GM12875 (cell line): ENCODE measurements around the gene NOSTRIN.

Experiments
- H3K4me3 ChIP-seq: one replicate; pipeline ENCODE4 v1.5.1; 2011; ENCODE audit warnings: low read depth, low read length, control low read depth
- CTCF ChIP-seq: IDR thresholded peaks from 2 replicates; pipeline ENCODE4 v1.5.1; 2011; ENCODE audit warnings: low read depth, mild to moderate bottlenecking, control low read depth, inconsistent platforms, low read length, moderate library complexity, borderline replicate concordance; ENCODE audit not compliant: insufficient read depth

The NOSTRIN gene

GRCh38 chr2:168819050-168819715 is 16.7 kb downstream of the NOSTRIN start:
- no peak for TF ChIP-seq CTCF
- no peak overlapping the region for H3K4me3 ChIP-seq

GRCh38 chr2:168819829-168820489 is 17.5 kb downstream of the NOSTRIN start:
- TF ChIP-seq CTCF, result no peak

GRCh38 chr2:168821577-168821976 is 19.1 kb downstream of the NOSTRIN start:
- no peak for TF ChIP-seq CTCF
- no peak overlapping the region for H3K4me3 ChIP-seq

More at GRCh38 chr2:168819829-168820489, 17.5 kb downstream of the NOSTRIN start:
- no peak overlapping the region for H3K4me3 ChIP-seq

GRCh38 chr2:168821992-168822391 is 19.6 kb downstream of the NOSTRIN start:
- no peak for TF ChIP-seq CTCF
- no peak overlapping the region for H3K4me3 ChIP-seq

GRCh38 chr2:168825126-168825525 is 22.7 kb downstream of the NOSTRIN start:
- H3K4me3 ChIP-seq, result no peak overlapping the region
- no peak for TF ChIP-seq CTCF

GRCh38 chr2:168830958-168831357 is 28.5 kb downstream of the NOSTRIN start:
- H3K4me3 ChIP-seq, result no peak overlapping the region
- TF ChIP-seq CTCF, result no peak

GRCh38 chr2:168831662-168832061 is 29.2 kb downstream of the NOSTRIN start:
- no peak for TF ChIP-seq CTCF
- no peak overlapping the region for H3K4me3 ChIP-seq
